ENCODE measurements around the gene DAAM2.

DNA sequence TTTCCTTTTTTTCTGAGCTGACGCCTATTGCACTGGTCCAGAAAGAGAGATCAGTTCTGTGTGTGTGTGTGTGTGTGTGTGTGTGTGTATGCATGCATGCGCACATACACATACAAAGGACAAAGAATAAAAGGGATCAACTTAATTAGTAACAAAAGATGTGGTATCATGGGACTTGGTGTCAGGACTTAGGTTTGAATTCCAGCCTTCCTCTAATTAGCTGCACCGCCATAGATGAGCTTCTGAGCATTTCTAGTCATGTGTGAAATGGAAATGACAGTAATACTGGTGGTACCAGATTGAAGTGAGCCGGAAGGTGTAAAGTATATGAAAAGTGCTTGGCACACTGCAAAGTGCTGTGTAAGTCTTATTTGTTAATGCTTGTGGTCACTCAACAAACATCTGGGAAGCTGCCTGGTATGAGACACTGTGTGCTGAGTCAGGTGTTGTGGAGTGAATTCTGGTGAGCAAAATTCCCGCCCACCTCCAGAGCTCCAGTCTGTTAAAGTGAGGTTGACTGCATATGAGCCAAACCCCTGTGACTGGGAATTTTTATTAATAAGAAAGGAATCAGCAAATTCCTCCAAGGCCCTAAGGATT is 12.4 kb downstream of the DAAM2 start:
- TF ChIP-seq, protein P1, sequence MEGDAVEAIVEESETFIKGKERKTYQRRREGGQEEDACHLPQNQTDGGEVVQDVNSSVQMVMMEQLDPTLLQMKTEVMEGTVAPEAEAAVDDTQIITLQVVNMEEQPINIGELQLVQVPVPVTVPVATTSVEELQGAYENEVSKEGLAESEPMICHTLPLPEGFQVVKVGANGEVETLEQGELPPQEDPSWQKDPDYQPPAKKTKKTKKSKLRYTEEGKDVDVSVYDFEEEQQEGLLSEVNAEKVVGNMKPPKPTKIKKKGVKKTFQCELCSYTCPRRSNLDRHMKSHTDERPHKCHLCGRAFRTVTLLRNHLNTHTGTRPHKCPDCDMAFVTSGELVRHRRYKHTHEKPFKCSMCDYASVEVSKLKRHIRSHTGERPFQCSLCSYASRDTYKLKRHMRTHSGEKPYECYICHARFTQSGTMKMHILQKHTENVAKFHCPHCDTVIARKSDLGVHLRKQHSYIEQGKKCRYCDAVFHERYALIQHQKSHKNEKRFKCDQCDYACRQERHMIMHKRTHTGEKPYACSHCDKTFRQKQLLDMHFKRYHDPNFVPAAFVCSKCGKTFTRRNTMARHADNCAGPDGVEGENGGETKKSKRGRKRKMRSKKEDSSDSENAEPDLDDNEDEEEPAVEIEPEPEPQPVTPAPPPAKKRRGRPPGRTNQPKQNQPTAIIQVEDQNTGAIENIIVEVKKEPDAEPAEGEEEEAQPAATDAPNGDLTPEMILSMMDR (IDR thresholded peaks at IDR 0.05): no peak
- TF ChIP-seq POLR2AphosphoS5 (IDR thresholded peaks at IDR 0.05): no peak
- no peak for TF ChIP-seq POLR2A (IDR thresholded peaks at IDR 0.05)
